Measurements from ENCODE around the gene DNAJC12. TPM values are rescaled to one million over a fixed set of nuclear protein-coding genes. Genes with fewer than 3 reads are reported as not detected.

The DNAJC12 gene
- total and polyA plus RNA-seq, 7 donors, result 2.1 to 20.4 (median 7.8) TPM

DNA sequence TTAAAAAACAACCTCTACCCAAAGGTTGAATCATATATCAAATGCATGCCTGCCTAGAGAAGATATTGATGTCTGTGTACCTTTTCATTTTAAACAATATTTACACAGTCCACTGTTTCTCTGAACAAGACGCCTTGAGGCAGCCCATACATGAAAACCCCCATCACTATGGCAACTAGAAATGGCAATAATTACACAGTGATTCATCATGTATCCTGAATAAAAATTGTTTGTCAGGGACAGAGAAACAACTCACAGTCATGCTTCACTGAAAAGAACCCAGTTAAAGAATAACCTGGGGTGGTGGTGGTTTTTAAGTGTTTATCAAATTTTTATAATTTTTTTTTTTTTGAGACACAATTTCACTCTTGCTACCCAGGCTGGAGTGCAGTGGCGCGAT lies 19.7 kb downstream of the DNAJC12 start:
- TF ChIP-seq, protein P1, sequence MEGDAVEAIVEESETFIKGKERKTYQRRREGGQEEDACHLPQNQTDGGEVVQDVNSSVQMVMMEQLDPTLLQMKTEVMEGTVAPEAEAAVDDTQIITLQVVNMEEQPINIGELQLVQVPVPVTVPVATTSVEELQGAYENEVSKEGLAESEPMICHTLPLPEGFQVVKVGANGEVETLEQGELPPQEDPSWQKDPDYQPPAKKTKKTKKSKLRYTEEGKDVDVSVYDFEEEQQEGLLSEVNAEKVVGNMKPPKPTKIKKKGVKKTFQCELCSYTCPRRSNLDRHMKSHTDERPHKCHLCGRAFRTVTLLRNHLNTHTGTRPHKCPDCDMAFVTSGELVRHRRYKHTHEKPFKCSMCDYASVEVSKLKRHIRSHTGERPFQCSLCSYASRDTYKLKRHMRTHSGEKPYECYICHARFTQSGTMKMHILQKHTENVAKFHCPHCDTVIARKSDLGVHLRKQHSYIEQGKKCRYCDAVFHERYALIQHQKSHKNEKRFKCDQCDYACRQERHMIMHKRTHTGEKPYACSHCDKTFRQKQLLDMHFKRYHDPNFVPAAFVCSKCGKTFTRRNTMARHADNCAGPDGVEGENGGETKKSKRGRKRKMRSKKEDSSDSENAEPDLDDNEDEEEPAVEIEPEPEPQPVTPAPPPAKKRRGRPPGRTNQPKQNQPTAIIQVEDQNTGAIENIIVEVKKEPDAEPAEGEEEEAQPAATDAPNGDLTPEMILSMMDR (IDR thresholded peaks at IDR 0.05), result no peak
- no peaks in the 10 kb centered on the region for H3K27me3 ChIP-seq (ENCODE audit: insufficient read depth in 3 of 3, low read length in 2 of 3)
- WGBS, 3 donors, result 90 to 95% (median 94%) methylated on average over 3 of the region's 3 CpGs
- no peak for ATAC-seq
- peaks cover 0 to 4% of the 10 kb centered on the region in 2 donors for H3K36me3 ChIP-seq (ENCODE audit: insufficient read depth in 1 of 2, low read depth in 1 of 2)
- intact Hi-C loops (cut with DNase I), result no loop called here
- no peaks in the 10 kb centered on the region for H3K9me3 ChIP-seq
- no peak for DNase-seq
- no peak overlapping the region for H3K4me3 ChIP-seq
- H3K4me1 ChIP-seq, result no peaks in the 10 kb centered on the region
- no peak overlapping the region for H3K27ac ChIP-seq

DNA sequence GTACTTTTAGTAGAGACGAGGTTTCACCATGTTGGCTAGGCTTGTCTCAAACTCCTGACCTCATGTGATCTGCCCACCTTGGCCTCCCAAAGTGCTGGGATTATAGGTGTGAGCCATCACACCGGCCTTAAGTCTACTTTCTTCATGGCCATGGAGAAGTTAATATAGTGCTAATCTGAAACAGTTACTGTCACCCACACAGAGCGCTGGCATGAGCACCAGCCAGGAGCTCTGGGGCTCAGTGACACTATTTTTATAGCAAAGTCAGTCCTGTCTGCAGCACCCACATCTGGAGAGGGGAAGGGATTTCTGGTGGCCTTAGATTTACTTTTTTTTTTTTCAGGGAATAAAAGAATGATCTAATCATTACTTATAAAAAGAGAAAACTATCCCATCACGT lies 21.3 kb downstream of the DNAJC12 start:
- DNase-seq, result no peak
- no peak overlapping the region for H3K27ac ChIP-seq
- WGBS, 3 donors, result 46 to 77% (median 60%) methylated on average over 4 of the region's 4 CpGs
- H3K27me3 ChIP-seq (ENCODE audit: insufficient read depth in 3 of 3, low read length in 2 of 3), result no peaks in the 10 kb centered on the region
- peak in 2 of 4 donors; percentile 52 to 59 for ATAC-seq
- intact Hi-C loops (cut with DNase I), result no loop called here
- H3K4me3 ChIP-seq, result no peak overlapping the region
- H3K9me3 ChIP-seq, result no peaks in the 10 kb centered on the region
- TF ChIP-seq, protein P1 (IDR thresholded peaks at IDR 0.05), result no peak
- no peaks in the 10 kb centered on the region for H3K4me1 ChIP-seq
- peaks cover 0 to 4% of the 10 kb centered on the region in 2 donors for H3K36me3 ChIP-seq (ENCODE audit: insufficient read depth in 1 of 2, low read depth in 1 of 2)

DNA sequence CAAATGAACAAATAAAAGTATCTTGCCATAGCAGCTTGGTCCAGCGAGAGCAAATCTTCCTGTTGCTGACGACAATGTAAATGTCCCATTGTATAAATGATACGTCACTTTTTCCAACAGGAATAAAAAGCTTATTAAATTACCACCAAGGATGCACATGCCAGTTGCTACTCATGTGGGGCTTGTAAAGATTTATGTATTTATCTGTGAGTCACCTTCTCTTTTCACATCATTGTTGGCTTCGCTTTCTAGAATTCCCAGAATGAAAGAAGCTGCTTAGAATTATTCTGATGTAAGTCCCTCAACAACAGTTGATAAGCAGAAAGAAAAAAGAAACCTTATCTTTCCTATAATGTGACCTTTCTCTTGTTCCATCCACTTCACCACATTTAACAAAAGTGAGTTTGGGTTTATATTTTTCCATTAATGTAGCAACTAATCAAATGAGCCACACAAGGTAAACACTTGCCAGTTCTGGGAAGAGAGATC lies 22.4 kb downstream of the DNAJC12 start:
- intact Hi-C loops (cut with DNase I), result no loop called here
- DNase-seq (no peak), ATAC-seq (peak; percentile 36 to 79 (median 66))
- 41 to 59% (median 42%) methylated on average over 4 of the region's 4 CpGs for WGBS, 3 donors
- TF ChIP-seq, protein P1 (IDR thresholded peaks at IDR 0.05), result no peak
- Histone ChIP-seq H3K36me3 (ENCODE audit: insufficient read depth in 1 of 2, low read depth in 1 of 2) (peaks cover 0 to 11% of the 10 kb centered on the region in 2 donors), H3K4me1 (no peaks in the 10 kb centered on the region), H3K4me3 (no peak overlapping the region), H3K27ac (peak overlapping the region; percentile 46), H3K9me3 (no peaks in the 10 kb centered on the region), H3K27me3 (ENCODE audit: insufficient read depth in 3 of 3, low read length in 2 of 3) (no peaks in the 10 kb centered on the region)

DNA sequence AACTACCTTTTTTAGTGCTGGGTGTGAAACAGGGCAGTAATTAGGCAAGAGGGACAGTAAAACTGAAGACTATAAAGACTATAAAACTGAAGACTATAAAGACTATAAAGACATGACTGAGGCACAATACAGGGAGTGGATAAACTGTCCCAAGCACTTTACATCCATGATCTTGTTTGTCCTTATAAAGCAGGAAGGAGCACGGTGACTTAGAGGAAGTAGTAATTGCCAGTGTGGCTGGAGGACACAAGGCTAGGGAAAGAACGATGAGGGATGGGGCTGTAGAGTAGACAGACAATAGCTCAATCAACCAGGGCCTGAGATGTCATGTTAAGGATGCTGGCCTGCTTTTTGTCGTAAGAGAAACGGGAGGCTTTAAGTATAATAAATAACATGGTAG lies 26.0 kb downstream of the DNAJC12 start:
- TF ChIP-seq, protein P1 (IDR thresholded peaks at IDR 0.05), result no peak
- H3K4me3 ChIP-seq, result no peak overlapping the region
- H3K27me3 ChIP-seq (ENCODE audit: insufficient read depth in 3 of 3, low read length in 2 of 3), result no peaks in the 10 kb centered on the region
- 58 to 67% (median 65%) methylated on average over 4 of the region's 4 CpGs for WGBS, 3 donors
- no peaks in the 10 kb centered on the region for H3K4me1 ChIP-seq
- no peaks in the 10 kb centered on the region for H3K9me3 ChIP-seq
- intact Hi-C loops (cut with DNase I), result no loop called here
- ATAC-seq, result no peak
- H3K36me3 ChIP-seq (ENCODE audit: insufficient read depth in 1 of 2, low read depth in 1 of 2), result peaks cover 0 to 11% of the 10 kb centered on the region in 2 donors
- no peak for DNase-seq
- no peak overlapping the region for H3K27ac ChIP-seq

DNA sequence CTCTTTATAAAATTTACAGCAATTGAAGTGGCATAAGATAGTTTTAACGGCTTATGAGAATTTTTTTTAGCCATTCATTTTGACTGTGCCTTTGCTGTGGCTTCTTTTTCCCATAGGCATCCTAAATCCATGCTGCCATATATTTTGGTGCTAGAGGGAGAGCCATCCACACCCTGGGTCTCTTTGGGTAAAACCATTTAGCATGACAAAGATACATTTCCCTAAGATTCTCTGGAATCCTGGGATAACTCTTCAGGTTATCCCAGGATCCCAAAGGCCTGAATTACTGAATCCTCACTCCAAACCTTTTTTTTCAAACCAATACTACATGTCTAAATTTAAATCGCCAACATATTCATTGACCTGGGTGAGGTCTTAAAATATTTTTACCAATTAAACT lies 28.9 kb downstream of the DNAJC12 start:
- Histone ChIP-seq H3K4me1 (no peaks in the 10 kb centered on the region), H3K27me3 (ENCODE audit: insufficient read depth in 3 of 3, low read length in 2 of 3) (no peaks in the 10 kb centered on the region)
- intact Hi-C loops (cut with DNase I), result no loop called here

More for the DNA sequence above, 28.9 kb downstream of the DNAJC12 start:
- no peak for DNase-seq
- H3K4me3 ChIP-seq, result no peak overlapping the region
- H3K9me3 ChIP-seq, result no peaks in the 10 kb centered on the region
- no peak overlapping the region for H3K27ac ChIP-seq
- H3K36me3 ChIP-seq (ENCODE audit: insufficient read depth in 1 of 2, low read depth in 1 of 2), result peaks cover 0 to 11% of the 10 kb centered on the region in 2 donors
- no peak for ATAC-seq
- 93 to 100% (median 96%) methylated on average over 2 of the region's 2 CpGs for WGBS, 3 donors
- TF ChIP-seq, protein P1 (IDR thresholded peaks at IDR 0.05), result no peak
